Activated T-helper 9 cell treated with anti-CD3 and anti-CD28 coated beads, Interleukin-2, amount 50 U/mL, for 16 hours (primary cell): ENCODE results near the gene HAT1.
A peak's percentile ranks its signal among the peaks of the same experiment; 100 is the strongest.
"Not testable (repeated sequence)": the region's sequence is repeated elsewhere in the genome, so short reads cannot be mapped to it uniquely, and the experiment has no call there.

ENCODE experiments used
- DNase-seq: peaks from one replicate; pipeline ENCODE4 v3.0.0-alpha.2; 2020; ENCODE audit warnings: low read depth

HAT1 gene

DNA sequence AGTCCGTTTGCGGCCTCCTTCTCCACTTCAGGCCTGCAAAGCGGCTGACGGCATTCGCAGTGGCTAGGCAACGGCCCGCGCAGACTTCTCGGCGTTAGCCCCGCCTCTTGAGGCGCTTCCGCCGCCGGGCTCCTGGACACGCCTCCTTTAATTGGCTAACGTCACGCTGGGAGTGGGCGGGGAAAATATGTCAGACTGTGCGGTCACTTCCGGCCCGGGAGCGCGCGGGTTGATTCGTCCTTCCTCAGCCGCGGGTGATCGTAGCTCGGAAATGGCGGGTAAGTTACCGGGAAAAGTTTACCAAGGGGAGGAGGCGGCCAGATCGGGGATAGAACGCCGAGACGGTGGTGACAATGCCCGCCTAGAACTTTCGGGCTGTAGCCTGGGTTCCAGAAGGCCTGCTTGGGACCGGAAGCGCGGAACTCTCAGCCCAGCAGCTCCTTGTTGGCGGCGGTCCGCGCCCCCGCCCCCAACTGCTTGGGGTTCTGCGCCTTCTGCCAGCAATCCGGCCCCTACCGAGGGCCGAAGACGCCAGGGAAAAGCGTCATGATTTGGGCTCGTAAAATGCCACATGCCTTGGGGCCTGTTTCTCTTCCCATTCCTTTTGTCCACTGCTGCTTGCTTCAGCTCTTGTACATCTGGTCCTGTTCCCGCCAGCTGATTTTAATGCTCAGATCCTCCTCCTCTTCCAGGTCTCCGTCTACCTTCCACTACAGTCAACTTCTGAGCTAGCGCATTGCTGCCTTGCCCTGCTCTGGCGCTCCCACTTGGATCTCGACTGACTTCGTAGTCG is at the start of gene HAT1:
HAT1 (plus strand) TSS at position 232 of the 793 bp plus-strand sequence; CDS start at position 272, 40 bp downstream.
- DNase-seq: peak; percentile 95

GRCh38 chr2:171874517-171874916 is 47.7 kb upstream of the HAT1 start:
- no peak for DNase-seq

- DNase-seq: no peak
These were observed 47.3 kb upstream of the HAT1 start for GRCh38 chr2:171874963-171875362.

GRCh38 chr2:171878481-171878993 is 43.7 kb upstream of the HAT1 start:
- DNase-seq: no peak

- DNase-seq: no peak
These were observed 42.4 kb upstream of the HAT1 start for GRCh38 chr2:171879865-171880264.

- DNase-seq: no peak
These were observed 41.5 kb upstream of the HAT1 start for GRCh38 chr2:171880774-171881173.

GRCh38 chr2:171882089-171882769 is 40.0 kb upstream of the HAT1 start:
- no peak for DNase-seq

DNA sequence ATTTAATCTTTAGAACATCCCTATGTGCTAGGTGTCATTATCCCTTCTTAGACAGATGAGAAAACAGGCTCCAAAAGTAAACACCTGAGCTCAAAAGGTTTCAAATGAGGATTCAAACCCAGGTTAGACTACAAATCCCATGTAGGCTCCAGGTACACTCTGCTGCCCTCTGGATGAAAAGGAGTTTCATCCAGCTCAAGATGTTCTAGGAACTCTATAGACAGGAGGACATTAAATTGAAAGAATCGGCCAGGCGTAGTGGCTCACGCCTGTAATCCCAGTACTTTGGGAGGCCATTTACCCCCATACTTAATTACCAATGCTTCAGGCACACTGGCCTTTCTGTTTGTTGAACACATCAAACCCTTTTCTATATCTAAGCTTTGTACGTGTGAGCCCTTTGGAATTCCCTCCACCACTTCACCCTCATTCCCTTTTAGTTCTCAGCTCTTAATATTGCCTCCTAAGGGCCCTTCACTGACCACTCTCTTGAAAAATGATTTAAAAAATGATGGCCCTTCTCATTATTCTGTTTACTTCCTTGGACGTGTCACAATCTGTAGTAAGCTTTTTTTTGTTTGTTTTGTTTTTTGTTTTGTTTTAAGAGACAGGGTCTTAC is 38.9 kb upstream of the HAT1 start:
- no peak for DNase-seq

DNA sequence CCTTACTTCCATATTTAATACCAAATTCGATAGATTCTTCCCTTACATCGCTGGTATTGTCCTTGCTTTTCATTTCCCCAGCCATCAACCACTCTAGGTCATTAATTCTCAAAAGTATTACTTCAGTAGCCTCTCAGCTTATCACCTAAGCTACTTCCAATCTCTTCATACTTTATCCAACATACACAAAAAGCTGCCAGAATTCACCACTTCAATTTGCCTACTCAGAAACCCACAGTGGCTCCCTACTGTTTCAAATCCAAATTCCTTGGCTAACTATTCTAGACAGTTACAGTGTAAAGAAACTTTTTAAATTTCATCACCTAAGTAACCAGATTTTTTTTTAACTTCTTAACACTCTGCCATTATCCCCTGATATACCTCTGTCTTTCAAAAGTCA is 32.9 kb upstream of the HAT1 start:
- no peak for DNase-seq

DNA sequence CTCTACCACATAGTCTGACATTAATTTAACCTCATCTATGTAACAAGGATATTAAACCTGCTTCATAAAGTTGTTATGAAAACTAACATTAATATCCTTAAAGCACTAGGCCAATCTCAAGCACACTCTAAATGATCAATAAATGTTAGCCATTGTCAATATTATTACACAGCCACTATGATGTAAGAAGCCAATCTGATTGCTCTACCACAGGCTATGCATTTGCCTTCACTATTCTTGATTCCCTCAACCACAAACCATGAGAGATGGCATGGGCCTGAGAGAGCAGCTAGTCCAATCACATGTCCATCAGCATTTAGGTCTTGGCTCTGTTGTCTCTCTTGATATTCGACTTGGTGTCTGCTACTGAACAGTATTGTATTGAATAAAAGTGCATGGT is 32.5 kb upstream of the HAT1 start:
- no peak for DNase-seq

DNA sequence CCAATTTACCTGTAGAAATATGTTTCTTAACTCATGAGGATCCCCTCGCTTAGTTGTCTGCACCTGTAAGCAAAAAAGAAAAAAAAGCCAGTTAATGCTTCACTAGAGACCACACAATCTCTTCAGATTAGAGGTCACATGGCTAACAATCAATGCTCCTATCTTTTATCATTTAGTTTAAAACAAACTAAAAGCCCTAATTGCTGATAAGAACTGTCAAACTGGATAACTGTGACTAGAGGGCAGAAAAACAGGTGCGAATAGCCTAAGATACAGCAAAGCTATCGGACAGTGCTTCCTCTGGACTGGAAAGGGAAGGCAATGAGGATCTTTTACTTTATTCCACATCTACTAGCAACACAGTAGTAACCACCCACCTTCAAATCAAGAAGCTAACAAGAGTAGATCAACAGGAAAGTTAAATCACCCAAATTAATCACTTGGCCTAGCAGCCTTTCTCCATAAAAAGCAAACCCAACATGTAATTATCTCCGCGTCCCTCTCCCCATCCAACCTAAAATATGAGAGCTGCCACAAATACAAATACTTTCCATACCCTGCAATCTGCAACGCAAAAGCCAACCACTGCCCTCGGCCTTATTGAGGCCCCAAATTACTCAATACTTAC is 29.0 kb upstream of the HAT1 start:
- no peak for DNase-seq

- DNase-seq: peak; percentile 62
These were observed 28.2 kb upstream of the HAT1 start, which contains the start of gene SLC25A12 for GRCh38 chr2:171893824-171894611. Gene SLC25A12 (minus strand): TSS chr2:171894244. CDS start chr2:171894214, 30 bp downstream.

GRCh38 chr2:171894612-171894947 is 27.7 kb upstream of the HAT1 start:
- no peak for DNase-seq

DNA sequence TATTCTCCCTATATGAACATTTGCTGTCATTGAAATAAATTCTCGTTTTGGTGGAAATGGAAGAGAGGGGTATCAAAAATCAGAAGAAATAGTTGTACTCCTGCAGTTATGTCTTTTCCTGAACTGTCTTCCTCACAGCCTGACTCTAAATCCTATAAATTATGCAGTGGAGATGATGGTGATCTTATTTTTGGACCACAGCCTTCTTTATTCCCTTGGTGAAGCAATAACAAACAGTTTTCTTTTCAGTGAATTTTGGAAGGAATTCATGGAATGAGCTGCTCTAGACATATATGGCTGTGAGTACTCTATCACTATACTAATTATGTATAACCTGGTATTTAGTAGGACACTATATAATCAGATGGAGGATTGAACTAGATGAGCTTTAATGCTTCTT is 26.5 kb upstream of the HAT1 start:
- DNase-seq: no peak

GRCh38 chr2:171899623-171900282 is 22.5 kb upstream of the HAT1 start:
- not testable (repeated sequence) for DNase-seq

GRCh38 chr2:171902840-171903420 is 19.3 kb upstream of the HAT1 start:
- no peak for DNase-seq

- DNase-seq: no peak
These were observed 14.0 kb upstream of the HAT1 start for GRCh38 chr2:171908235-171908634.

DNA sequence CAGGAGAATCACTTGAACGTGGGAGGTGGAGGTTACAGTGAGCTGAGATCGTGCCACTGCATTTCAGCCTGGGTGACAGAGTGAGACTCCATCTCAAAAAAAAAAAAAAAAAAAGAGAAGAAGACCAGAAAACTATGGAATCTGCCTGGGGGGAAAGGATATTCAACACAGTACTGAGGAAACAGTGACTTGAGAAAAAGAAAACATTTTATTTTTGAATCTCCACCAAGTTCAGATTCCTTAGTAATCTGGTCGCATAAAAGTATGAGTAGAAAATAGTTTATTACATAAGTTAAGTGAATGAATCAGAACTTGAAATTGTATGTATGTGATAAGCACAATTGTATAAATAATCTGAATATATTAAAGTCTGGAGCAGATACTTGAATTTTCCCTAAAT is 13.0 kb upstream of the HAT1 start:
- DNase-seq: no peak

- no peak for DNase-seq
These were observed 11.8 kb upstream of the HAT1 start for GRCh38 chr2:171910494-171910893.

DNA sequence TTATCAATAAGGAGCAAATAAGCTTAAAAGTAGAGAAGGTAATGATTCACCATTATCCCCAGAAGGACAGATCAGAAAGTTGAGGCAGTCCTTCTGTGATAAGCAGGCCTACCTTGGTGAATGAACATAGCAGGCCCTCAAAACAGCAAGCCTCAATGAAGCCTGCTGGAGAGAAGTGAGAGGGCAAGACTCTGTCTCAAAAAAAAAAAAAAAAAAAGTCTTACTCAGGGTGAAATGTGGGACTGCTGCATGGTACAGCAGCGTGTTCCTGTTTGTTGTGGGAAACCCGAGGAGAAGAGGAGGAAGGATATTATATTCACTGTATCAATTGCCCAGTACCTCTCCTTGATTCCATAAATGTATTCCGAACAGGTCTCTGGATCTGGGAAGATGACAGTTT is 8.7 kb upstream of the HAT1 start:
- DNase-seq: no peak

- DNase-seq: no peak
These were observed 2.8 kb upstream of the HAT1 start for GRCh38 chr2:171919453-171919852.
